Activated CD4-positive, alpha-beta T cell treated with anti-CD3 and anti-CD28 coated beads, Interleukin-2, amount 50 U/mL, for 48 hours (primary cell): ENCODE measurements around the gene VWA1.

Experiments used
- DNase-seq, 2 experiments: peaks; one replicate each; pipeline ENCODE4 v3.0.0-alpha.2; 2020

VWA1 gene

DNA sequence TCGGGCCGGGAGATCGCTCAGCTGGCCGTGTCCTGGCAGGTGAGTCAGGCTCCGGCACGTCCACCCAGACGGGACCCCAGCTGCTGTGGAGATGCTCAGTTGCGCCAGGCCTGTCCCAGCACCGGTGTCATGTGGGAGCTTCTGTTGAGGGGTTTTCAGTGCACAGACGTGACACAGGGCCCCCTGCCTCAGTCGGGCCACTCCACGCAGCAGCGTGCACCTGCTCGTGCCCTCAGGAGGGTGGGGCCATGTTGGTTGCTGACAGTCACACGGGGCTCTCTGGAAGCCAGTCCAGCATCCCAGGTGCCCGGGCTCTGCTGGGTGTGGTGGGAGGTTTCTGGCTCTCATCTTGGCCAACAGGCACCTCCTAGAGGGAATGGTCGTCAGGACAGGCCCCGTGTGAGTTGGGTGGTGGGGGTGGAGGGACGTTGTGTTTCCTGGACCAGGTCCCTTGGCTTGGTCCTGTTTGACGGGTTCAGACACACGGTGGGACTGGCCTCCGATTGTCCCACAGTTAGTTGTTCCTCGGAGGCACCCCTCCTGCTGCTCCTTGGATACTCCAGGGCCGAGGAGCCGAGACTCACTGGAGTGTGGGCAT, 55.2 kb downstream of the VWA1 start:
- no peak for DNase-seq

DNA sequence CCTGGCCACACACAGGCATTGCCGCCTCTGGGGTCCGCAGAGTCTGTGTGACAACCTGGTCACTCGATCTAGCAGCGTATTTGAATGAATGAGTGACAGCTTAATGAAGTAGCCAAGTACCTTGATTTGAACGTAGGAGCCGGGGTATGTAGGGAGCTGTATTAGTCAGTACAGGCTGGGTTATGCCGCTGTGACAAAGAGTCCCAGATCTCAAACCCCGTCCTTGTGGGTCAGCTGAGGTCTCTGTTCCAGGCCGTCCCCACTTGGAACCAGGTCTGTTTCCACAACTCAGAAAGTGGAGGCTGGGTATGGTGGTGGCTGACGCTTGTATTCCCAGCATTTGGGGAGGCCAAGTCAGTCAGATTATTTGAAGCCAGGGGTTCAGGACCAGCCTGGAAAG, 56.1 kb downstream of the VWA1 start:
- no peak for DNase-seq
